Ovary (tissue), 9 donors: ENCODE data around the gene CLCN6. TPM values are rescaled to one million over a fixed set of nuclear protein-coding genes. Genes with fewer than 3 reads are reported as not detected.

Source experiments
- DNase-seq, 5 donors: peaks; one replicate each; pipeline ENCODE4 v3.0.0-alpha.2; 2019 to 2020
- H3K27ac ChIP-seq, 2 donors: fragments of 200-600 bp; one replicate each; pipeline versions ENCODE4 v1.5.1 to v1.8.0; 2019 to 2022
- H3K27me3 ChIP-seq: fragments of 200-600 bp; one replicate; pipeline ENCODE4 v1.8.0; 2022
- H3K36me3 ChIP-seq: fragments of 200-600 bp; sonication (generic); one replicate; pipeline ENCODE4 v1.5.1; 2019
- H3K4me1 ChIP-seq: one replicate; pipeline ENCODE4 v1.8.1; 2013; ENCODE audit warnings: mild to moderate bottlenecking, moderate library complexity; ENCODE audit not compliant: insufficient read depth
- H3K4me3 ChIP-seq: fragments of 200-600 bp; sonication (generic); one replicate; pipeline ENCODE4 v1.5.1; 2017
- H3K9me3 ChIP-seq, 2 donors: fragments of 200-600 bp in 1 of 2; sonication (generic) in 1 of 2; one replicate each; pipeline versions ENCODE4 v1.5.1 to v1.8.1; 2013 to 2019; ENCODE audit warnings: mild to moderate bottlenecking in 1 of 2, moderate library complexity in 1 of 2
- CTCF ChIP-seq, 3 donors: fragments of 450-650 bp in 2 of 3; fragments of 200-600 bp in 1 of 3; IDR thresholded peaks; one replicate each; pipeline versions ENCODE4 v1.5.1 to v1.8.0; 2016 to 2022; ENCODE audit warnings: antibody characterized with exemption in 3 of 3, mild to moderate bottlenecking in 1 of 3
- EP300 ChIP-seq: sonication (generic); formaldehyde crosslinking; IDR thresholded peaks from one replicate; pipeline ENCODE4 v1.6.1; 2017; ENCODE audit warnings: antibody characterized with exemption
- POLR2A ChIP-seq: fragments of 450-650 bp; IDR thresholded peaks from one replicate; pipeline ENCODE4 v1.6.1; 2017; ENCODE audit warnings: antibody characterized with exemption, mild to moderate bottlenecking, moderate library complexity
- WGBS, 3 donors: extraction: QIAGEN DNeasy Blood & Tissue Kit in 1 of 3; methylation state at CpG; one replicate each; pipeline versions ENCODE4 v1.1.5 to v1.1.7; 2013 to 2017; 5-methylcytosine and 5-hydroxymethylcytosine counted together
- intact Hi-C, 4 donors: fragments of 100-400 bp; cut with DNase I; formaldehyde crosslinking; loops; one replicate each; pipeline versions ENCODE4 v1.11.0 to v1.15.1; 2022 to 2023
- polyA plus RNA-seq, 2 donors: library from polyadenylated mRNA; stranded (reverse); fragments of 200-250 nt in 1 of 2; fragments of 350-450 nt in 1 of 2; fragmentation: Illumina TruSeq in 1 of 2; extraction: RNeasy Lipid Tissue Mini Kit (QIAGEN cat#74804) in 1 of 2; gene quantifications; one replicate each; pipeline ENCODE4 v1.2.3, GENCODE V29; 2013 to 2014
- total RNA-seq, 7 donors: library from RNA; depleted of rRNA in 2 of 7; stranded (reverse); fragments of >200 nt in 2 of 7; fragmentation: NEBNext Ultra II Directional in 3 of 7; extraction: Animal tissue kit (Norgen Biotek cat#: 25700) in 3 of 7; gene quantifications; one replicate each; pipeline versions ENCODE4 v1.1.0 to v1.2.4, GENCODE V29; 2016 to 2023
- donor health status: DM: no; HTN: no; CAD: no; lungs with moderate emphysema.
- donor health status: DM: no; HTN: no; CAD: no.
- donor health status: Bipolar disorder and iron deficiency.
- donor health status: DM: yes; HTN: yes; CAD: no.
- donor health status: DM: no; HTN: no; CAD: no.
- donor health status: DM: yes; HTN: yes; CAD: no.

The CLCN6 gene
- total and polyA plus RNA-seq, 9 donors: 11.7 to 39.7 (median 25.6) TPM

GRCh38 chr1:11794446-11795237 is 11.3 kb upstream of the CLCN6 start:
- no peaks in the 10 kb centered on the region for H3K9me3 ChIP-seq
- TF ChIP-seq EP300 (no peak), CTCF (IDR thresholded peaks at IDR 0.05) (no peak), POLR2A (no peak)
- DNase-seq: peak in 2 of 5 donors; percentile 33 to 51
- H3K4me1 ChIP-seq: peaks cover 23% of the 10 kb centered on the region
- H3K4me3 ChIP-seq: no peak overlapping the region
- peak overlapping the region; percentile 58 to 59 for H3K27ac ChIP-seq
- H3K27me3 ChIP-seq: no peaks in the 10 kb centered on the region
- no peaks in the 10 kb centered on the region for H3K36me3 ChIP-seq
- intact Hi-C loops: loop anchor here in 1 of 4 donors (10.0 kb wide), 1 partner anchor 60 kb away; the partner anchor contains the start of gene AGTRAP
- 86 to 92% (median 90%) methylated on average over 19 of the region's 19 CpGs for WGBS, 3 donors

- DNase-seq: peak in 1 of 5 donors; percentile 15
- intact Hi-C loops: loop anchor here in 1 of 4 donors (10.0 kb wide), 1 partner anchor 61 kb away; the partner anchor contains the start of gene AGTRAP
- Histone ChIP-seq H3K9me3 (no peaks in the 10 kb centered on the region), H3K36me3 (no peaks in the 10 kb centered on the region), H3K4me1 (peaks cover 17% of the 10 kb centered on the region), H3K27ac (peak overlapping the region; percentile 59 to 89), H3K27me3 (no peaks in the 10 kb centered on the region), H3K4me3 (no peak overlapping the region)
- TF ChIP-seq EP300: no peak
- TF ChIP-seq CTCF (IDR thresholded peaks at IDR 0.05): no peak
- TF ChIP-seq POLR2A: no peak
- 82 to 86% (median 85%) methylated on average over 14 of the region's 14 CpGs for WGBS, 3 donors
Observed at GRCh38 chr1:11795238-11795890, 10.6 kb upstream of the CLCN6 start.

- peak; percentile 72 to 81 (median 80) for DNase-seq
- no peaks in the 10 kb centered on the region for H3K9me3 ChIP-seq
- no peak for TF ChIP-seq POLR2A
- no peak for TF ChIP-seq CTCF (IDR thresholded peaks at IDR 0.05)
- TF ChIP-seq EP300: no peak
- H3K4me1 ChIP-seq: peaks cover 15% of the 10 kb centered on the region
- H3K4me3 ChIP-seq: no peak overlapping the region
- no peaks in the 10 kb centered on the region for H3K36me3 ChIP-seq
- 79 to 87% (median 80%) methylated on average over 15 of the region's 15 CpGs for WGBS, 3 donors
- peak overlapping the region; percentile 34 to 89 for H3K27ac ChIP-seq
- intact Hi-C loops: loop anchor here in 1 of 4 donors (10.0 kb wide), 1 partner anchor 61 kb away; the partner anchor contains the start of gene AGTRAP
- no peaks in the 10 kb centered on the region for H3K27me3 ChIP-seq
Observed at GRCh38 chr1:11796036-11796828, 9.8 kb upstream of the CLCN6 start.
